ENCODE data around the gene ROPN1.
"Not testable (repeated sequence)": the region's sequence is repeated elsewhere in the genome, so short reads cannot be mapped to it uniquely, and the experiment has no call there.

Gene ROPN1

DNA sequence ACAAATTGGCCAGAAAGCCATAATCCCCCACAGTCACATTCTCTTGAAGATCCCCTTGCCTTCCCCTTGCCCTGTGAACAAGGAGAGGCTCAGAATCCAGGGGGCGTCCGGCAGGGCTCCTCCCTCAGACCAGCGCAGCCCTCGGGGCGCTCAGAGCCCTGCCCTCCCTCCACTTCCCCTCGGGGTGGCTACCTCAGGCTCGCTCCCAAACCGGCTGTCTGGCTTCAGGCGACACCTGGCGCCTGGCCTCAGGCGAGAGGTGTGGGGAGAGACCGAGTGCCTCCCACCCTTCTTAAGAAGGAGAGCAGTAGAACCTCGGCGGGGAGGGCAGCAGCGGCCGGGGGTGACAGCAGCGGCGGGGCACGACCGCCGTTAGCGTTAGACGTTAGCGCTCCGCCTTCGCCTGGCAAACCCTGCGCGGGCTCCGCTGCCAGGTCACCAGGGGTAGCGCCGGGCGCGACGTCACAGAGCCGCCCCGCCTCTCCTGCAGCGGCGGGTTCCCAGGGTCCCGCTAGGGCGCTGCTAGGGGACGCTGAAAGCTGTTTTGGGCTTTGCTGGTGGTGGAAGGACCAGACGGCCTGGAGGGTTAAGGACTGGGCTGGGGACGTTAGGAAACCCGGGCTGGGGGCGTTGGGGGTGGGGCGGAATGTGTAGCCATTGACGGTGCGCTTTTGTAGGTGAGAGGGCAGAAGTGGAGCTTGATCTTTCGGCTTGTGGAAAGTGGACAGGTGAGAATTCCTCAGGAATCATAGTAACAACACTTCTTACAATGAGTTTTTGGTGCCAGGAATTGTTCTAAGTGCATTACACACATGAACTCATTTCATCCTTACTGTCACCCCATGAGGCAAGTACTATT lies at the start of gene ROPN1:
ROPN1 (minus strand) TSS at position 395 of the 859 bp plus-strand sequence. CDS start 11,643 bp downstream, outside the sequence.
- in situ Hi-C loops (cut with HindIII; ENCODE audit: low sequenced_read_pairs): not testable (repeated sequence)

DNA sequence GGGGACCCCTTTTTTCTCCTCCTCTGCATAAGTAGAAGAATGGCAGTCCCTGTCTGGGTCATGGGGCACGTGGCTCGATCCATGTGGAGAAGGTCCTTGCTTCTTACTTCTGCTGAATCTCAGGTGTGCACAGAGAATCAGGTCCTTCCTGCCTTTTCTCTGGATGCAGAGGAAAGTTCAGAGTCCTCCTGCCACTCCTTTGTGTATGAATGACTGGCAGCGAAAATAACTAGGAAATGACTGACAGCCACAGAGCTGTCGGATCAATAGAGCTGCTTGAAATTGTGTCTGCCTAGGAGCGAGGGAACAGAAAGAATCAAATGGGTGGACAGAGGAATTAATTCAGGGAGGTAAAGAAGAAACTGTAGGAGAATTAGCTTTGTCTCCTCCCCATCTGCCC lies 49.6 kb upstream of the ROPN1 start:
- in situ Hi-C loops (cut with HindIII; ENCODE audit: low sequenced_read_pairs): loop anchor here (5.0 kb wide), 1 partner anchor 36 kb away; no protein-coding TSS in a partner anchor

- in situ Hi-C loops (cut with HindIII; ENCODE audit: low sequenced_read_pairs): no loop called here
Measured at GRCh38 chr3:124037326-124037725, 45.4 kb upstream of the ROPN1 start.

GRCh38 chr3:124036214-124036613 lies 44.3 kb upstream of the ROPN1 start:
- in situ Hi-C loops (cut with HindIII; ENCODE audit: low sequenced_read_pairs): not testable (repeated sequence)

- in situ Hi-C loops (cut with HindIII; ENCODE audit: low sequenced_read_pairs): no loop called here
Measured at GRCh38 chr3:124035463-124036121, 43.7 kb upstream of the ROPN1 start.

GRCh38 chr3:124034844-124035152 lies 42.9 kb upstream of the ROPN1 start:
- in situ Hi-C loops (cut with HindIII; ENCODE audit: low sequenced_read_pairs): no loop called here

GRCh38 chr3:124034016-124034843 lies 42.3 kb upstream of the ROPN1 start:
- in situ Hi-C loops (cut with HindIII; ENCODE audit: low sequenced_read_pairs): no loop called here

- in situ Hi-C loops (cut with HindIII; ENCODE audit: low sequenced_read_pairs): no loop called here
Measured at GRCh38 chr3:124033360-124034015, 41.6 kb upstream of the ROPN1 start, which contains the start of gene KALRN. Gene KALRN (plus strand): TSS chr3:124033369.

GRCh38 chr3:124032881-124033359 lies 41.0 kb upstream of the ROPN1 start:
- in situ Hi-C loops (cut with HindIII; ENCODE audit: low sequenced_read_pairs): no loop called here

DNA sequence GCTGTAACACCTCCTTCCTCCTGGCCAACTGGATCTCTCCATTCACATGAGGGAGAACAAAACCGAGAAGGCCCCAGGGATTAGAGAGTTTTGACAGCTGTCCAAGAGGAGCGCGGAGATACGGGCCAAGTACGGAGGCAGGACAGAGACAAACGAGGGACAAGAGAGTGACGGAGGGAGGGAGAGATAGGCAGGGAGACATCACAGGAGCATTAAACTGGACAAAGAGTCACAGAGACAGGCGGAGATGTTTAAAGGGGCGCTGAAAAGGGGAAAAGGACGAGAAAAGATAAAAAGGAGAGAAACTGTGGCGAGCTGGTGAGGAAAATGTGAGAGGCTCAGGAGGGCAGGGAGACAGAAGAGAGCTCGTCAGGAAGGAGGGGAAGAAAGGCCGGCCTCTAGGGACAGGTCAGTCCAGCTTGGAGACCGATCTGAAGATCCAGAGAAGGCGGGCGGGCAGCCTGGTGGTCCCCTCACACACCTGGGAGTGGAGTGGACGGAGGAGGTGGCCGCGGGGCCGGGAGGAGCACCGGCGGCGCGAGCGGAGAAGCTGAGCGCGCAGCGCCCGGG lies 40.5 kb upstream of the ROPN1 start:
- in situ Hi-C loops (cut with HindIII; ENCODE audit: low sequenced_read_pairs): no loop called here

DNA sequence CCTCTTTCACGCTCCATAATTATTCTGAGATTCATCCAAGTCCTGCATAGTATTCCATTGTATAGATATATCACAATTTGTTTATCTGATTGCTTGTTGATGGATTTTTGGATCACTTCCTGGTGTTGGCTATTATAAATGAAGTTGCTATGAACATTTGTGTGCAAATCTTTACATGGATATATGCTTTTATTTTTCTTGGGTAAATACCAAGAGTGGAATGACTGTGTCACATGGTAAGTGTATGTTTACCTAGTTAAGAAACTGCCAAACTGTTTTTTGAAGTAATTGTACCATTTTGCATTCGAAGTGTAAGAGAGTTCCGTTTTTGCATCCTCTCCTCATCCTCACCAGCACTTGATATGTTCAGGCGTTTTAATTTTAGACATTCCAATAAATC lies 34.6 kb upstream of the ROPN1 start:
- in situ Hi-C loops (cut with HindIII; ENCODE audit: low sequenced_read_pairs): no loop called here

GRCh38 chr3:124023531-124023930 lies 31.6 kb upstream of the ROPN1 start:
- in situ Hi-C loops (cut with HindIII; ENCODE audit: low sequenced_read_pairs): not testable (repeated sequence)

- in situ Hi-C loops (cut with HindIII; ENCODE audit: low sequenced_read_pairs): no loop called here
Measured at GRCh38 chr3:124019291-124019690, 27.4 kb upstream of the ROPN1 start.

GRCh38 chr3:124017502-124017901 lies 25.6 kb upstream of the ROPN1 start:
- in situ Hi-C loops (cut with HindIII; ENCODE audit: low sequenced_read_pairs): not testable (repeated sequence)

GRCh38 chr3:124016483-124016882 lies 24.6 kb upstream of the ROPN1 start:
- in situ Hi-C loops (cut with HindIII; ENCODE audit: low sequenced_read_pairs): not testable (repeated sequence)

GRCh38 chr3:124014366-124014942 lies 22.5 kb upstream of the ROPN1 start:
- in situ Hi-C loops (cut with HindIII; ENCODE audit: low sequenced_read_pairs): no loop called here

DNA sequence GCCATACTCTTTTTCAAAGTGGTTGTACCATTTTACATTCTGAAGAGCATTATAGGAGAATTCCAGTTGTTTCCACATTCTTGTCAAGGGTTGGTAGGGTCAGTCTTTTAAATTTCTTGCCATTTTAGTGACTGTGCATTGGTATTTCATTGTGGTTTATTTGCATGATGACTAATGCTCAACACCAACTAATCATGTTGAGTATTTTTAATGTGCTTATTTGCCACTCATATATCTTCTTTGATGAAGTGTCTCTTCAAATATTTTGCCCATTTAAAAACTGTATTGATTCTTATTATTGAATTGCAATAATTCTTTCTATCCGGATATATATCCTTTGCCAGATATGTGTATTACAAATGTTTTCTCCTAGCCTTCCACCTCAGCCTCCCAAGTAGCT lies 16.4 kb upstream of the ROPN1 start:
- in situ Hi-C loops (cut with HindIII; ENCODE audit: low sequenced_read_pairs): not testable (repeated sequence)

DNA sequence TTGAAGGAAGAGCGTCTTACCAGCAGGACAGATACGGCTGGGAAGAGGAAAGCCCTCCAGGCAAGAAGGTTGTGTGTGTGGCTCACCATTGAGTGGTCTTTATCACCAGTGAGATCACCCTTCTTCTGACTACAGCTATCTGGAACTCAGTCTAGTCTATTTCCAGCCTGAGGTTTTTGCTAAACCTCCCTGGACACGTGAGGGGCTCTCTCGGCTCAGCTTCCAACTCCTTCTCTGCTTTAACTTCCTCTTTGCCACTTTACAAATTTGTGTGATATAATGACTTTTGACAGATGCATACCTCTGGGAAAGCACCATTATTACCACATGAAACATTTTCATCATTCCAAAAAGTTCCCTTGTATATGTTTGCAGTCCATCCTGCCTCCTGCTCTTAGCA lies 15.3 kb upstream of the ROPN1 start:
- in situ Hi-C loops (cut with HindIII; ENCODE audit: low sequenced_read_pairs): no loop called here

GRCh38 chr3:124002405-124003079 lies 10.6 kb upstream of the ROPN1 start:
- in situ Hi-C loops (cut with HindIII; ENCODE audit: low sequenced_read_pairs): not testable (repeated sequence)

All from DLD1 (cell line).